HepG2 (cell line): Measurements from ENCODE around the gene KCNT2.

Source experiments
- CREM ChIP-seq, 2 experiments: sonication (generic) in 1 of 2; formaldehyde crosslinking in 1 of 2; IDR thresholded peaks; 2 replicates each; pipeline versions ENCODE4 v1.4.0 to v1.6.1; 2016 to 2020; ENCODE audit warnings: antibody characterized with exemption in 1 of 2, mild to moderate bottlenecking in 1 of 2, missing genetic modification reagents in 1 of 2
- IRF2 ChIP-seq: IDR thresholded peaks from 2 replicates; pipeline ENCODE4 v1.6.1; 2018; ENCODE audit warnings: missing genetic modification reagents, missing compliant biosample characterization
- MIER2 ChIP-seq: IDR thresholded peaks from 2 replicates; pipeline ENCODE4 v1.6.1; 2016; ENCODE audit warnings: missing biosample characterization, missing genetic modification reagents
- POLR2A ChIP-seq, 2 experiments: IDR thresholded peaks; 2 replicates each; pipeline ENCODE4 v1.6.1; 2011; ENCODE audit warnings: low read depth in 2 of 2, low read length in 2 of 2, mild to moderate bottlenecking in 1 of 2, moderate library complexity in 1 of 2; ENCODE audit not compliant: insufficient read depth in 1 of 2
- ZNF263 ChIP-seq: sonication (generic); formaldehyde crosslinking; IDR thresholded peaks from 2 replicates; pipeline ENCODE4 v1.4.0; 2020; ENCODE audit warnings: missing genetic modification reagents
- ZNF570 ChIP-seq: sonication (generic); formaldehyde crosslinking; IDR thresholded peaks from 2 replicates; pipeline ENCODE4 v1.4.0; 2020; ENCODE audit warnings: mild to moderate bottlenecking, missing genetic modification reagents, borderline replicate concordance
- ZNF598 ChIP-seq: sonication (generic); formaldehyde crosslinking; IDR thresholded peaks from 2 replicates; pipeline ENCODE4 v1.5.1; 2020; ENCODE audit warnings: mild to moderate bottlenecking, missing genetic modification reagents, borderline replicate concordance
- TF ChIP-seq, protein P1 (sequence below): sonication (generic); formaldehyde crosslinking; IDR thresholded peaks from 2 replicates; pipeline ENCODE4 v1.5.0; 2020; ENCODE audit warnings: mild to moderate bottlenecking, missing genetic modification reagents, moderate library complexity
- TF ChIP-seq, protein P2 (sequence below): sonication (generic); formaldehyde crosslinking; IDR thresholded peaks from 2 replicates; pipeline ENCODE4 v1.4.0; 2020; ENCODE audit warnings: missing genetic modification reagents, mild to moderate bottlenecking, borderline replicate concordance

GRCh38 chr1:196209265-196209664 is 399.0 kb downstream of the KCNT2 start:
- TF ChIP-seq CREM (IDR thresholded peaks at IDR 0.05) (no peak), CREM (CRISPR knock-in tag; IDR thresholded peaks at IDR 0.05) (no peak), ZNF598 (CRISPR knock-in tag) (no peak), MIER2 (CRISPR knock-in tag) (no peak), ZNF263 (CRISPR knock-in tag) (no peak), IRF2 (CRISPR knock-in tag) (no peak), POLR2A (IDR thresholded peaks at IDR 0.05; ENCODE audit: insufficient read depth in 1 of 2, low read depth in 2 of 2, low read length in 2 of 2) (no peak), ZNF570 (CRISPR knock-in tag) (no peak)
- TF ChIP-seq, protein P1, sequence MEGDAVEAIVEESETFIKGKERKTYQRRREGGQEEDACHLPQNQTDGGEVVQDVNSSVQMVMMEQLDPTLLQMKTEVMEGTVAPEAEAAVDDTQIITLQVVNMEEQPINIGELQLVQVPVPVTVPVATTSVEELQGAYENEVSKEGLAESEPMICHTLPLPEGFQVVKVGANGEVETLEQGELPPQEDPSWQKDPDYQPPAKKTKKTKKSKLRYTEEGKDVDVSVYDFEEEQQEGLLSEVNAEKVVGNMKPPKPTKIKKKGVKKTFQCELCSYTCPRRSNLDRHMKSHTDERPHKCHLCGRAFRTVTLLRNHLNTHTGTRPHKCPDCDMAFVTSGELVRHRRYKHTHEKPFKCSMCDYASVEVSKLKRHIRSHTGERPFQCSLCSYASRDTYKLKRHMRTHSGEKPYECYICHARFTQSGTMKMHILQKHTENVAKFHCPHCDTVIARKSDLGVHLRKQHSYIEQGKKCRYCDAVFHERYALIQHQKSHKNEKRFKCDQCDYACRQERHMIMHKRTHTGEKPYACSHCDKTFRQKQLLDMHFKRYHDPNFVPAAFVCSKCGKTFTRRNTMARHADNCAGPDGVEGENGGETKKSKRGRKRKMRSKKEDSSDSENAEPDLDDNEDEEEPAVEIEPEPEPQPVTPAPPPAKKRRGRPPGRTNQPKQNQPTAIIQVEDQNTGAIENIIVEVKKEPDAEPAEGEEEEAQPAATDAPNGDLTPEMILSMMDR (CRISPR knock-in tag), result no peak
- TF ChIP-seq, protein P2, sequence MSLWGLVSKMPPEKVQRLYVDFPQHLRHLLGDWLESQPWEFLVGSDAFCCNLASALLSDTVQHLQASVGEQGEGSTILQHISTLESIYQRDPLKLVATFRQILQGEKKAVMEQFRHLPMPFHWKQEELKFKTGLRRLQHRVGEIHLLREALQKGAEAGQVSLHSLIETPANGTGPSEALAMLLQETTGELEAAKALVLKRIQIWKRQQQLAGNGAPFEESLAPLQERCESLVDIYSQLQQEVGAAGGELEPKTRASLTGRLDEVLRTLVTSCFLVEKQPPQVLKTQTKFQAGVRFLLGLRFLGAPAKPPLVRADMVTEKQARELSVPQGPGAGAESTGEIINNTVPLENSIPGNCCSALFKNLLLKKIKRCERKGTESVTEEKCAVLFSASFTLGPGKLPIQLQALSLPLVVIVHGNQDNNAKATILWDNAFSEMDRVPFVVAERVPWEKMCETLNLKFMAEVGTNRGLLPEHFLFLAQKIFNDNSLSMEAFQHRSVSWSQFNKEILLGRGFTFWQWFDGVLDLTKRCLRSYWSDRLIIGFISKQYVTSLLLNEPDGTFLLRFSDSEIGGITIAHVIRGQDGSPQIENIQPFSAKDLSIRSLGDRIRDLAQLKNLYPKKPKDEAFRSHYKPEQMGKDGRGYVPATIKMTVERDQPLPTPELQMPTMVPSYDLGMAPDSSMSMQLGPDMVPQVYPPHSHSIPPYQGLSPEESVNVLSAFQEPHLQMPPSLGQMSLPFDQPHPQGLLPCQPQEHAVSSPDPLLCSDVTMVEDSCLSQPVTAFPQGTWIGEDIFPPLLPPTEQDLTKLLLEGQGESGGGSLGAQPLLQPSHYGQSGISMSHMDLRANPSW (CRISPR knock-in tag), result no peak
